Right atrium auricular region (tissue), 2 donors: ENCODE data around the gene CAPG. TPM values are rescaled to one million over a fixed set of nuclear protein-coding genes. Genes with fewer than 3 reads are reported as not detected.

ENCODE experiments used
- DNase-seq: peaks from one replicate; pipeline ENCODE4 v3.0.0-alpha.2; 2019; ENCODE audit warnings: low spot score
- H3K27ac ChIP-seq, 2 donors: fragments of 200-600 bp; sonication (generic); 1 replicate in 1 of 2; 2 replicates in 1 of 2; pipeline ENCODE4 v1.5.1; 2016 to 2019
- H3K27me3 ChIP-seq, 2 donors: fragments of 200-600 bp; sonication (generic); one replicate each; pipeline versions ENCODE4 v1.5.1 to v1.6.0; 2017 to 2019
- H3K36me3 ChIP-seq: fragments of 200-600 bp; sonication (generic); one replicate; pipeline ENCODE4 v1.5.1; 2016
- H3K4me1 ChIP-seq, 2 donors: fragments of 200-600 bp; sonication (generic); one replicate each; pipeline versions ENCODE4 v1.5.1 to v1.6.0; 2017 to 2019
- H3K4me3 ChIP-seq, 2 donors: fragments of 200-600 bp; sonication (generic); 1 replicate in 1 of 2; 2 replicates in 1 of 2; pipeline ENCODE4 v1.5.1; 2017 to 2019; ENCODE audit warnings: mild to moderate bottlenecking in 1 of 2, moderate library complexity in 1 of 2
- H3K9me3 ChIP-seq, 2 donors: fragments of 200-600 bp; sonication (generic); one replicate each; pipeline ENCODE4 v1.5.1; 2019
- CTCF ChIP-seq, 2 donors: fragments of 200-600 bp; sonication (generic); IDR thresholded peaks; one replicate each; pipeline ENCODE4 v1.5.1; 2019; ENCODE audit warnings: antibody characterized with exemption in 2 of 2
- total RNA-seq, 2 donors: library from RNA; depleted of rRNA; stranded (reverse); fragments of >200 nt; gene quantifications; one replicate each; pipeline ENCODE4 v1.1.0, GENCODE V29; 2016

CAPG gene
- total RNA-seq, 2 donors from 2014 or later = 8.7 to 43.4 TPM

- Histone ChIP-seq H3K36me3 (peaks cover 4% of the 10 kb centered on the region), H3K9me3 (no peaks in the 10 kb centered on the region), H3K27ac (no peak overlapping the region), H3K4me3 (no peak overlapping the region), H3K27me3 (no peaks in the 10 kb centered on the region), H3K4me1 (no peaks in the 10 kb centered on the region)
- TF ChIP-seq CTCF (IDR thresholded peaks at IDR 0.05) = no peak
- no peak for DNase-seq
Observed at GRCh38 chr2:85395912-85396475, 14.2 kb downstream of the CAPG start.

GRCh38 chr2:85394976-85395375, 15.2 kb downstream of the CAPG start:
- TF ChIP-seq CTCF (IDR thresholded peaks at IDR 0.05) = no peak
- Histone ChIP-seq H3K4me3 (no peak overlapping the region), H3K9me3 (no peaks in the 10 kb centered on the region), H3K27me3 (no peaks in the 10 kb centered on the region), H3K27ac (no peak overlapping the region), H3K36me3 (peaks cover 7% of the 10 kb centered on the region), H3K4me1 (no peaks in the 10 kb centered on the region)
- DNase-seq = no peak

- no peaks in the 10 kb centered on the region for H3K4me1 ChIP-seq
- H3K27me3 ChIP-seq = no peaks in the 10 kb centered on the region
- peaks cover 12% of the 10 kb centered on the region for H3K36me3 ChIP-seq
- TF ChIP-seq CTCF (IDR thresholded peaks at IDR 0.05) = no peak
- H3K9me3 ChIP-seq = no peaks in the 10 kb centered on the region
- no peak overlapping the region for H3K4me3 ChIP-seq
- no peak for DNase-seq
- H3K27ac ChIP-seq = no peak overlapping the region
Observed at GRCh38 chr2:85394261-85394681, 15.9 kb downstream of the CAPG start.

GRCh38 chr2:85393836-85394235, 16.3 kb downstream of the CAPG start:
- DNase-seq = no peak
- Histone ChIP-seq H3K4me1 (no peaks in the 10 kb centered on the region), H3K27me3 (no peaks in the 10 kb centered on the region), H3K4me3 (no peak overlapping the region), H3K9me3 (no peaks in the 10 kb centered on the region), H3K36me3 (peaks cover 12% of the 10 kb centered on the region), H3K27ac (no peak overlapping the region)
- no peak for TF ChIP-seq CTCF (IDR thresholded peaks at IDR 0.05)

- Histone ChIP-seq H3K36me3 (peaks cover 12% of the 10 kb centered on the region), H3K27ac (no peak overlapping the region), H3K4me1 (no peaks in the 10 kb centered on the region), H3K27me3 (no peaks in the 10 kb centered on the region), H3K9me3 (no peaks in the 10 kb centered on the region), H3K4me3 (no peak overlapping the region)
- TF ChIP-seq CTCF (IDR thresholded peaks at IDR 0.05) = peak in 1 of 2 donors; percentile 66
- no peak for DNase-seq
Observed at GRCh38 chr2:85390941-85391669, 19.1 kb downstream of the CAPG start.
